Medulla oblongata (tissue), 1 donor: ENCODE data around the gene NCAPD2.

ENCODE experiments used
- DNase-seq: peaks from one replicate; pipeline ENCODE4 v3.0.0-alpha.2; 2015; ENCODE audit errors: extremely low spot score

NCAPD2 gene

GRCh38 chr12:6534945-6535696 lies 41.2 kb downstream of the NCAPD2 start:
- peak; percentile 42 for DNase-seq

DNA sequence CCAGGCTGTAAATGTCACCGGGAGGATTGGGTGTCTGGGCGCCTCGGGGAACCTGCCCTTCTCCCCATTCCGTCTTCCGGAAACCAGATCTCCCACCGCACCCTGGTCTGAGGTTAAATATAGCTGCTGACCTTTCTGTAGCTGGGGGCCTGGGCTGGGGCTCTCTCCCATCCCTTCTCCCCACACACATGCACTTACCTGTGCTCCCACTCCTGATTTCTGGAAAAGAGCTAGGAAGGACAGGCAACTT lies 41.7 kb downstream of the NCAPD2 start:
- DNase-seq: no peak

GRCh38 chr12:6535960-6536847 lies 42.3 kb downstream of the NCAPD2 start:
- no peak for DNase-seq

- DNase-seq: no peak
These were observed 43.1 kb downstream of the NCAPD2 start for GRCh38 chr12:6536894-6537579.

GRCh38 chr12:6537580-6538419 lies 43.9 kb downstream of the NCAPD2 start:
- peak; percentile 87 for DNase-seq

DNA sequence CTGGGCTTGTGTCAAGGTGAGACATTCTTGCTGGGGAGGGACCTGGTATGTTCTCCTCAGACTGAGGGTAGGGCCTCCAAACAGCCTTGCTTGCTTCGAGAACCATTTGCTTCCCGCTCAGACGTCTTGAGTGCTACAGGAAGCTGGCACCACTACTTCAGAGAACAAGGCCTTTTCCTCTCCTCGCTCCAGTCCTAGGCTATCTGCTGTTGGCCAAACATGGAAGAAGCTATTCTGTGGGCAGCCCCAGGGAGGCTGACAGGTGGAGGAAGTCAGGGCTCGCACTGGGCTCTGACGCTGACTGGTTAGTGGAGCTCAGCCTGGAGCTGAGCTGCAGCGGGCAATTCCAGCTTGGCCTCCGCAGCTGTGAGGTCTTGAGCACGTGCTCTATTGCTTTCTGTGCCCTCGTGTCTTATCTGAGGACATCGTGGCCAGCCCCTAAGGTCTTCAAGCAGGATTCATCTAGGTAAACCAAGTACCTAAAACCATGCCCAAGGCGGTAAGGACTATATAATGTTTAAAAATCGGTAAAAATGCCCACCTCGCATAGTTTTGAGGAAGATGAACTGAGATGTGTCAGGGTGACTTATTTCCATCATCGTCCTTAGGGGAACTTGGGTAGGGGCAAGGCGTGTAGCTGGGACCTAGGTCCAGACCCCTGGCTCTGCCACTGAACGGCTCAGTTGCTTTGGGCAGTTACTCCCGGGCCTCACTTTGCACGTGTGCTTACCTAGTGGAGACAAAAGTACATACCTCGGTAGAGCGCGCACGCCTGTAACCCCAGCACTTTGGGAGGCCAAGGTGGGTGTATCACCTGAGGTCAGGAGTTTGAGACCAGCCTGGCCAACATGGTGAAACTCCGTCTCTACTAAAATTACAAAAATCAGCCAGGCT lies 44.8 kb downstream of the NCAPD2 start:
- DNase-seq: peak; percentile 50

- no peak for DNase-seq
These were observed 45.4 kb downstream of the NCAPD2 start for GRCh38 chr12:6539314-6539682.

DNA sequence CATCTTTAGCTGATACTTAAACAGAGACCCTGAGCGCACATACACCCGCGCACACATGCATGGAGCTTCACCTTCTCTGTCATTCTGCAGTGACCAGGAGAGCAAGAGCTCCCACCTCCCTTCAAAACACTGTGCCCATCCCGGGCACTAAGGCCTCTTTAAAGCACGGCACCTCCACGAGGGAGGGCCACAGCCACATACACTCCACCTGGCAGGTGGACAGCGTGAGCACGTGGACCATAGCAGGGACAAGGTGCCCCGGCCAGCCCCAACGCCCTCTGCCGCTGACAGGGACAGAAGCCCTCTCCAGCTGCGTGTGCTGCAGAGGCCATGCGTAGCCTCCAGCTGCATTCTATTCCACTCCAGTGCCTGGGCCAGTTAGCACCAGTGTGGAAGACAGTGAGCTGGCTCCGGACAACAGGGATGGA lies 45.8 kb downstream of the NCAPD2 start:
- no peak for DNase-seq

DNA sequence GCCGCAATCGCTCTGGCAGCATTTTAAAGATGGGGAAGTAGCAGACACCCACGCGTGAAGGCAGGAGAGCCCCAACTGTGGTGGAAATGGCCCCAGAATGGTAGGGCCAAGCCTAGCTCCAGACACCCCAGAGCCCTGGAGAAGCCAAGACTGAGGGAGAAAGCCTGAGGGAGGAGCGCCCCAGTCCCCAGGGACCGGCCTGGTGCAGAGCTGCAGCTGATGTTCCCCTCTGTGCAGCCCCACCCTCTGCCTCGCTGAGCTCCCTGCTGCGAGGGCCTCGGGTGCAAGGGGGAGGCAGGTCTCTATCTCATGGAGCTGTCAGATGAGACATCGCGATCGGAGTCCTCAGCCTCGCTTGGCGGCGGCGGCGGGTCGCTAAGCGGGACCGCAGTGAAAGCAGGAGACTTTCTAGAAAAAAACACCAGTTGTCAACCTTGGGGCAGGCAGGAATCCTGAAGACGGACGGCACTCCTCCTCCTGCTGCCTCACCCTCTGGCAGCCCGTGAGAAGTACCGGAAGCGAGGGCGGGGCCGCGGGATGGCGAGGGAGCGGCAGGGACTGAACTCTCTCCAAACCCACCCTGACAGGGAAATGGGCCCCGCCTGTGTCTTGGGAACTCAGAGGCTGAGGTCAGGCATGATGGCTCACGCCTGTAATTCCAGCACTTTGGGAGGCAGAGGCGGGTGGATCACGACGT lies 46.4 kb downstream of the NCAPD2 start:
- no peak for DNase-seq

GRCh38 chr12:6541371-6542165 lies 47.7 kb downstream of the NCAPD2 start:
- DNase-seq: no peak

DNA sequence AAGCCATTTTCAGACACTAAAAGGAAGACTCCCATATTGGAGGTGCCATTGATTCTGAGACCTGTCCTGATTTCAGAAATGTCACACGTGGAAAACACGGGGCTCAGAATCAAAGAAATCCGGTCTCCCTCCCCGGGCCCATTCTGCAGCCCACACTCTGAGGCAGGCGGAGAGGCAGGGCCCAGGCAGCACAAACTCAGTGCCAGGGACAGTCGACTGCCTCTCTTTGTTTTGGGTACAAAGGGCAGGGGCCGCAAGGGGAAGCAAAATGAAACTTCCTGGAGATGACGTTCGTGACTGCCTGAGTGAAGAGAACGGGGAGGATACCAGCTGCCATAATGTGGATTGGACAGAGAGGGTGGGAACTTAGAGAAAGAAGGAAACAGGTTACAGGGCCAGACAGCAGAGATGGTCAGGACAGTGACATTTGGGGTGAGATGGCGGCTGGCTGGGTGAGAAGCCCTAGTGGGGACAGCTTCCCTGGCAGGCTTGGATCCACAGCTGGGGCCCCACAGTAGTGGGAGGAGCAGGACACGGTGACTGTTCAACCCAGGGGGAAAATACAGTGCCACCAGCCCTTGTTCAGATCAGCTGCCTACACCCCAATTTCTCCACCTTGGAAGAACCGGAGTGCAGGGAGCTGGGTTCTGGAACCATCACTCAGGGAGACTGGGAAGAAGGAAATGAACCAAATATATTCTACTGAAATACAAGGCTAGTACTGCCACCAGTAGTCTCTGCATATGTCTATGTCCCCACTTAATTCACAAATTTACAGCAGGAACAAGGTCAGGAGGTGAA lies 48.5 kb downstream of the NCAPD2 start:
- no peak for DNase-seq

GRCh38 chr12:6546016-6546415 lies 52.1 kb downstream of the NCAPD2 start:
- no peak for DNase-seq

DNA sequence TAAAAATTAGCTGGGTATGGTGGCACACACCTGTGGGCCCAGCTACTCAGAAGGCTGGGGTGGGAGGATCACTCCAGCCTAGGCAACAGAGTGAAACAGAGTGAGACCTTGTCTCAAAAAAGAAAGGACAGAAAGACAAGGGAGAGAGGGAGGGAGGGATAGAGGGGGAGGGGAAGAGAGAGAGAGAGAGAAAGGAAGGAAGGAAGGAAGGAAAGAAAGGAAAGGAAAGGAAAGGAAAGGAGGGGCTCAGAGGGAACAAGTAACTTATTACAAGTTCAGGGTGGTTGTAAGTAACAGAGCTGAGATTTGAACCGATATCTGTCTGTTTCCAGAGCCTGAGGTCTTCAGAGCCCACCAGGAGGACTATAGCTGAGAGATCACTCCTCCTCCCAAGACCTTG lies 53.7 kb downstream of the NCAPD2 start:
- no peak for DNase-seq

DNA sequence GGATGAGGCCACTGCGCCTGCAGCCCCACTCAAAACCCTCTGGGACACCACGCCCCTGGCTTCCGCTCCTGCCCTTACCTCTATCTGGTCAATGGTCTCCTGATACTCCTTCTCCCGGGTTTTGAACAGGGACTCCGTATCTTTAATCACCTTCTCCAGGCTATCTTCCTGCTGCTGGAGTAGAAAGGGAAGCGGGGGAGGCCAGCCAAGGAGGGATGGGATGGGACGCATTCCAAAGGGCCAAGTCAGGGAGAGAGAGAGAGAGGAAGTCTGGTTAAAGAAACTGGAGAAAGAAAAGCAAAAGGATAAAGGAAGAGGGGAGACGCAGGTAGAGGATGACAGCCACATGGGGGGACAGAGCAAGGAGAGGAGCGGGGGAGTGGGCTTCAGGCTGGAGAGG lies 54.1 kb downstream of the NCAPD2 start:
- DNase-seq: no peak

- no peak for DNase-seq
These were observed 54.7 kb downstream of the NCAPD2 start for GRCh38 chr12:6548556-6548955.

DNA sequence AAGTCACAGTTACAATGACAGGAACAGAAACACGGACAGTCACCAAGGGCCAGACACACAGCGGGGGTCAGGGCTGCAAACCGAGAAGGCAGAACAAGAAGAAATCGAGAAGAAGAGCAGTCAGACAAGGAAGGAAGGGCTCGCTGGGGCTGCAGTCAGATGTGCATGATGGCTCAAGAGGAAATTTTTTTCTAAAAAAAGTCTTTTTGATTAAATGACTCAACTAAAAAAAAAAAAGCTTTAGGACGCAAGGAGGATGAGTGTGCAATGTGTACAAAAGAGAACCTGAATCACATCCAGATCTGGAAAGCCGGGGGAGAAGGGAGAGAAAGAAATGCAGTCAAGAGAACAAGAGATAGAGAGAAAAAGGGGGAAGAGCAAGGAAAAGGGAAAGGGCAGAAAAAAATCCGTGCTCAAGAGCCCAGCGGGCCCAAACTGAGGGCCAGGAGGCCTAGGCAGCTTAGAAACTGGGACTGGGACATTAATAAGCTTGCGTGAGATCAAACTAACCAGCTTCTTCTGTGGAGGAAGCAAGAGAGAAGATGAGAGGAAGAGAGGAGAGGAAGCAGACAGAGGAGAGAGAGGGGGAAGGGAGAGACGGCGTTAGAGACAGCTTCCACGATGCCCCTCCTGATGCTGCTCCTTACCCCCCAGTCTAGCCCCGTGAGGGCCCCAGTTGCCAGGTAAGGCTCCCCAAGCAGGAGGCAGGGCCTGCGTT lies 55.2 kb downstream of the NCAPD2 start:
- no peak for DNase-seq

GRCh38 chr12:6549684-6550151 lies 55.8 kb downstream of the NCAPD2 start:
- no peak for DNase-seq
